22Rv1 (cell line): ENCODE measurements around the gene FLNA.

Experiments used
- ZFX ChIP-seq: fragments of 450-650 bp; IDR thresholded peaks from 2 replicates; pipeline ENCODE4 v1.6.1; 2017; ENCODE audit warnings: antibody characterized with exemption, borderline replicate concordance
- TF ChIP-seq, protein P1 (sequence below): fragments of 450-650 bp; IDR thresholded peaks from 2 replicates; pipeline ENCODE4 v1.5.1; 2017; ENCODE audit warnings: mild to moderate bottlenecking

DNA sequence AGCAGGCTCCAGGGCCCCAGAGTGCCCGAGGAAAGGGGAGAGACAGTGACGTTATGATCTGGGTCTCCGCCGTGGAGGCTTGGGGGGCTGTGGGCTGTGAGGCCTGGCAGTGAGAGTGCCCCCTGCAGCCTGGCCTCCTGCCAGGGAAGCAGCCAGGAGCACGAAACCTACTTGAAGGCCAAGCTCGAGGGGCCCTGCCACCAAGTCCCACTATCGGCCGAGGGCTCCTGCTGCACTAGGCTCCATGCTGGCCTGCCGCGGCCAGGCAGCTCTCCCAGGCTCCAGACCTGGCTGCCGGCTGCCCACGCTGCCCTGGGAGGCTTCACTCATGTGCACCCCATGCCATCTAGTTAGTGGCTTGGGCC lies 18.7 kb downstream of the FLNA start:
- TF ChIP-seq, protein P1, sequence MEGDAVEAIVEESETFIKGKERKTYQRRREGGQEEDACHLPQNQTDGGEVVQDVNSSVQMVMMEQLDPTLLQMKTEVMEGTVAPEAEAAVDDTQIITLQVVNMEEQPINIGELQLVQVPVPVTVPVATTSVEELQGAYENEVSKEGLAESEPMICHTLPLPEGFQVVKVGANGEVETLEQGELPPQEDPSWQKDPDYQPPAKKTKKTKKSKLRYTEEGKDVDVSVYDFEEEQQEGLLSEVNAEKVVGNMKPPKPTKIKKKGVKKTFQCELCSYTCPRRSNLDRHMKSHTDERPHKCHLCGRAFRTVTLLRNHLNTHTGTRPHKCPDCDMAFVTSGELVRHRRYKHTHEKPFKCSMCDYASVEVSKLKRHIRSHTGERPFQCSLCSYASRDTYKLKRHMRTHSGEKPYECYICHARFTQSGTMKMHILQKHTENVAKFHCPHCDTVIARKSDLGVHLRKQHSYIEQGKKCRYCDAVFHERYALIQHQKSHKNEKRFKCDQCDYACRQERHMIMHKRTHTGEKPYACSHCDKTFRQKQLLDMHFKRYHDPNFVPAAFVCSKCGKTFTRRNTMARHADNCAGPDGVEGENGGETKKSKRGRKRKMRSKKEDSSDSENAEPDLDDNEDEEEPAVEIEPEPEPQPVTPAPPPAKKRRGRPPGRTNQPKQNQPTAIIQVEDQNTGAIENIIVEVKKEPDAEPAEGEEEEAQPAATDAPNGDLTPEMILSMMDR, result no peak
- TF ChIP-seq ZFX, result no peak
